Stimulated activated CD4-positive, alpha-beta T cell treated with anti-CD3 and anti-CD28 coated beads, TNF-alpha, amount 100 ng/mL, for 48 hours (primary cell): ENCODE measurements around the gene NUCB1.
"Not testable (repeated sequence)": the region's sequence is repeated elsewhere in the genome, so short reads cannot be mapped to it uniquely, and the experiment has no call there.

Experiments
- DNase-seq, 3 donors: peaks; one replicate each; pipeline ENCODE4 v3.0.0-alpha.2; 2020; ENCODE audit warnings: low read depth in 3 of 3

The NUCB1 gene

GRCh38 chr19:48874303-48875135 lies 25.6 kb upstream of the NUCB1 start:
- no peak for DNase-seq

- not testable (repeated sequence) for DNase-seq
These were observed 23.8 kb upstream of the NUCB1 start for GRCh38 chr19:48876043-48876981.

- DNase-seq, result no peak
These were observed 22.3 kb upstream of the NUCB1 start for GRCh38 chr19:48877855-48878195.

- DNase-seq, result no peak
These were observed 21.7 kb upstream of the NUCB1 start for GRCh38 chr19:48878196-48879024.

GRCh38 chr19:48879025-48879637 lies 21.0 kb upstream of the NUCB1 start:
- DNase-seq, result no peak

- not testable (repeated sequence) for DNase-seq
These were observed 20.4 kb upstream of the NUCB1 start for GRCh38 chr19:48879696-48880095.

- no peak for DNase-seq
These were observed 18.1 kb upstream of the NUCB1 start for GRCh38 chr19:48881741-48882657.

GRCh38 chr19:48883726-48884125 lies 16.4 kb upstream of the NUCB1 start:
- DNase-seq, result no peak

GRCh38 chr19:48887861-48888612 lies 12.1 kb upstream of the NUCB1 start:
- no peak for DNase-seq

GRCh38 chr19:48889496-48889895 lies 10.6 kb upstream of the NUCB1 start:
- DNase-seq, result not testable (repeated sequence)

GRCh38 chr19:48890551-48890950 lies 9.6 kb upstream of the NUCB1 start:
- no peak for DNase-seq

GRCh38 chr19:48895226-48895625 lies 4.9 kb upstream of the NUCB1 start:
- DNase-seq, result no peak

GRCh38 chr19:48896191-48896720 lies 3.9 kb upstream of the NUCB1 start:
- DNase-seq, result no peak

- DNase-seq, result no peak
These were observed 2.9 kb upstream of the NUCB1 start for GRCh38 chr19:48897181-48897580.

GRCh38 chr19:48899386-48899749 lies 744 bp upstream of the NUCB1 start:
- DNase-seq, result not testable (repeated sequence)

GRCh38 chr19:48900477-48901406 lies 630 bp downstream of the NUCB1 start:
- DNase-seq, result no peak

- DNase-seq, result not testable (repeated sequence)
These were observed 2.2 kb downstream of the NUCB1 start for GRCh38 chr19:48902291-48902690.

- not testable (repeated sequence) for DNase-seq
These were observed 3.7 kb downstream of the NUCB1 start for GRCh38 chr19:48903788-48904187.
